ENCODE results near the gene HBE1.
"Not testable (repeated sequence)": the region's sequence is repeated elsewhere in the genome, so short reads cannot be mapped to it uniquely, and the experiment has no call there.

The HBE1 gene

GRCh38 chr11:5269715-5270147, at the start of gene HBE1:
TSS of gene HBE1 (minus strand) at chr11:5269945. CDS start at chr11:5269890, 55 bp downstream.
- no peak for DNase-seq (ENCODE audit: low read depth in 3 of 3)

DNA sequence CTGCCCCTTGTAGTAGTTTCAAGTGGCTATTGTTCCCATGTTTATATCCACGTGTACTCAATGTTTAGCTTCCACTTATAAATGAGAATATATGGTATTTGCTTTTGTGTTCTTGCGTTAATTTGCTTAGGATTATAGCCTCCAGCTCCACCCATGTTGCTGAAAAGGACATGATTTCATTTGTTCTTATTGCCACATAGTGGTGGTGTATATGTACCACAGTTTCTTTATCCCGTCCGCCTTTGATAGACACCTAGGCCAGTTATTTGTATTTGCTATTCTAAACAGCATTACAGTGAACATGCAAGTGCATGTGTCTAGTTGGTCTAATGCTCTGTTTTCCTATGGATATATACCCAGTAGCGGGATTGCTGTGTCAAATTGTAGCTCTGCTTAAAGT, 47.5 kb upstream of the HBE1 start:
- no peak for DNase-seq (ENCODE audit: low read depth in 3 of 3)

- DNase-seq (ENCODE audit: low read depth in 3 of 3) = not testable (repeated sequence)
These were observed 43.7 kb upstream of the HBE1 start for GRCh38 chr11:5313326-5314023.

GRCh38 chr11:5310423-5310822, 40.7 kb upstream of the HBE1 start:
- no peak for DNase-seq (ENCODE audit: low read depth in 3 of 3)

DNA sequence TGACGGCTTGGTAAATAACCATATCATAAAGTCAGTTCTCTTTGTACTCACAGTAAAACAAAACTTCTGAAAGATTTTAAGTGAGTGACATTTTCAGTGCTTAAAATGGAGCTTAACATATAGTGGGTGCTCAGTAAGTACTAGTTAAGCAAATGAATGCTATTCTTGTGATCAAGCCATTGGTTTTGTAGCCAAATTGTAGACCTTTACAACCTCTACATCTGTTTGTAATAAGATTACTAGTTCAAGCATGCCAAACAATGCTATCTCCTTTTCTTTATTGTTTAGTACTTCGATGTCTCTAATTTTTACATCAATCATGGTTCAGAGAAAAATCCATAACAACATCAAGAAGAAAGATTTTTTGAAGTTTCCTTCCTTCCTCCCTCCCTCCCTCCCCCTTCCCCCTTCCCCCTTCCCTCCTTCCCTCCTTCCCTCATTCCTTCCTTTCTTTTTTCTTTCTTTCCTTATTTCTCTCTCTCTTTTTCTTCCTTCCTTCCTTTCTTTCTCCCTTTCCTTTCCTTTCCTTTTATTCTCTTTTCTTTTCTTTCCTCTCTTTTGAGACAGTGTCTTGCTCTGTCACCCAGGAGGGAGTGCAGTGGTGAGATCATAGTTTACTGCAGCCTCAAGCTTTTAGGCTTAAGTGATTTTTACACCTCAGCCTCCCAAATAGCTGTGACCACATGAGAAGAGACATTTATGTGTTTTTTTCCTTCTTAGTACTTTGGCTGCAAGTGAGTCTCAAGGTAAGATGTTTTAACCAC, 37.7 kb upstream of the HBE1 start:
- no peak for DNase-seq (ENCODE audit: low read depth in 3 of 3)

GRCh38 chr11:5304046-5304445, 34.3 kb upstream of the HBE1 start:
- DNase-seq (ENCODE audit: low read depth in 3 of 3) = no peak

DNA sequence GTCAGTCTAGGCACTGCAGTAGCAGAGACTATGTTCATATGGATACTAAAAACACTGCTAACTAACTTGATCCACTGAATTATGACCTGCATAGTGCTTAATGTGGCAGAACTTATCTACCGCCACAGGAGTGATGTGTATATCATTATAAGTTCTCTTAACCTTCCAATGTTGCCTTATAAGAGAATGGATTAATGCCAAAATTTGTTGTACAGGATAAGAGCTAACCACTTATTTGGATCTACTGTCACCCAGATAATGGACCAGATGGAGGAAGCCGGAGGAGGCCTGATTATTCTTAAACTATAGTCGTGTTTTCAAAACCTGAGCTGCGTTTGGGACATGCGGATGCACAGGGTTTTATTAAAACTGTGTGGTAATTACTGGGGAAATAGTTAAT, 33.9 kb upstream of the HBE1 start:
- DNase-seq (ENCODE audit: low read depth in 3 of 3) = no peak

DNA sequence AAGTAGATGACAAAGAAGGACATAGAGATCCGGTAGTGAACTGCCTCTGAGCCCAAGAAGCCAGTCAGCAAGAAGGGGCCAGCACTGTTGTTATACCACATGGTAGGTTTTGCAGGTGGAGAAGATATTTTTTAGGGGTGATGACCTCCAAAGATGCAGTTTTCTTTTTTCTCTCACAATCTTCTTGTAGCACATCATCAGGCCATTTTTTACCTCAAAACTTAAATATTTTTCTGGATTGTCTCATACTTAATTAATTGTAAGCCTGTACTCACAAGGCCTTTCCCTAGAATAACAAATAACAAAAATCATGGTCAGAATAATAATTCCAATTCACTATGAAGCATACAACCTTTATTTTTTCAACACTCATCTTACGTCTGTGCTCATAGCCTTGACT, 32.1 kb upstream of the HBE1 start, which contains the start of gene OR51B4:
TSS of gene OR51B4 (minus strand) at position 101 of the 400 bp plus-strand sequence. CDS start at position 101, 0 bp downstream.
- no peak for DNase-seq (ENCODE audit: low read depth in 3 of 3)

DNA sequence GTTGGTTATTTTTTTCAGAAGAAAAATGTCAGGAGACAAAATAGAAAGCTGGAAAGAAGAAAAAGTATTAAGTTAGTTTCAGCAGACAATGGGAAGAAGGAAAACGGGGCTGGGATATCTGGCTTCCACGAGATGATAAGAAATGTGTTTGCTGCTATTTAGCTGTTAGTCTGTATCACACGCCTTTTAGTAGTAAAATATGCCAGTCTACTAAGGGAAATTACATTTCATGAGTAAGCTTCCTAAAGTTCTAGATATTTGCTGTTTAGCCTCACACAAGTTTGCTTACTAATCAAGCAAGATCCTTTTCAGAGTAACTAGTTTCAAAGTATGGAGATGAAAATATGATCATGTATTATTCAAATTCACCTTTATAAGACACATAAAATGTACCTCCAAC, 30.5 kb upstream of the HBE1 start:
- DNase-seq (ENCODE audit: low read depth in 3 of 3) = no peak

DNA sequence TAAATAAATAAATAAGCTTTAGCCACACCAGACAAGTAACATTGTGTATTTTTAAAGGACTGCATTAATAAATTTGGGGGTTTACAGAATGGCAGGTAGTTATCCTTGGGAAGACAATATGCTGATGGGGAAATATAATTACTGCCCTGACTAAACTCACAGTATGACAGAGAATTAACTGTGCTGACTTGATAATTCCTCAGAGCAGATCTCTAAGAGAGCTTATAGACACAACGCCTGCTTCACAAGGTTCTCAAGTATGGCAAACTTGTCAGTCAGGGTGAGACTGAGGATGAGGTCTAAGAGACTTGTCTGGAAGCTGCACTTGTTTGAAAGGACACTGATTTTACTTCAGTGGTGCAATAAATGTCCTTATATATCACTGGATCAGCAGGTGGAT, 28.7 kb upstream of the HBE1 start:
- DNase-seq (ENCODE audit: low read depth in 3 of 3) = no peak

GRCh38 chr11:5297721-5298323, 28.1 kb upstream of the HBE1 start:
- no peak for DNase-seq (ENCODE audit: low read depth in 3 of 3)

DNA sequence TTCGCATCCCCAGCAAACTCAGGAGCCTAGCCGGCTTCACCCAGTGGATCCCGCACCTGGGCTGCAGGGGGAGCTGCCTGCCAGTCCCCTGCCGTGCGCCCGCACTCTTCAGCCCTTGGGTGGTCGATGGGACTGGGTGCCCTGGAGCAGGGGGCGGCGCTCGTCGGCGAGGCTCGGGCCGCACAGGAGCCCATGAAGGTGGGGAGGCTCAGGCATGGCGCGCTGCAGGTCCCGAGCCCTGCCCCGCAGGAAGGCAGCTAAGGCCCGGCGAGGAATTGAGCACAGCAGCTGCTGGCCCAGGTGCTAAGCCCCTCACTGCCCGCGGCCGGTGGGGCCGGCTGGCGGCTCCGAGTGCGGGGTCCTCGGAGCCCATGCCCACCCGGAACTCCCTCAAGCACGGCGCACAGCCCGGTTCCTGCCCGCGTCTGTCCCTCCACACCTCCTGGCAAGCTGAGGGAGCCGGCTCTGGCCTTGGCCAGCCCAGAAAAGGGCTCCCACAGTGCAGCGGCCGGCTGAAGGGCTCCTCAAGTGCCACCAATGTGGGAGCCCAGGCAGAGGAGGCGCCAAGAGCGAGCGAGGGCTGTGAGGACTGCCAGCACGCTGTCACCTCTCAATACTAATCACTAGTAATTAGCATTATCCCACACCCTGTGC, 24.7 kb upstream of the HBE1 start:
- DNase-seq (ENCODE audit: low read depth in 3 of 3) = not testable (repeated sequence)

DNA sequence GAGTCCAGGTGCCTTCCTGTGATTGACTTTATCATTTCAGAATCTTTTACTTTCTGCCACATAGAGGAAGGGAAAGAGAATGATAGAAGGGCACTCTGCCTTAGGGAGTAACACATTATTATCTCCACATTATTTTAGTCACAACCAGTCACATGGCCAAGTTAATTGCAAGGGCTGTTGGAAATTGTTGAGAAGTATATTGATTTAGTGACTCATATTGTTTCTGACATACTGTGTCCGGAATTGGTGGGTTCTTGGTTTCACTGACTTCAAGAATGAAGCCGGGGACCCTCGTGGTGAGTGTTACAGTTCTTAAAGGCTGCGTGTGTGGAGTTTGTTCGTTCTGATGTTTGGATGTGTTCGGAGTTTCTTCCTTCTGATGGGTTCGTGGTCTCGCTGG, 23.3 kb upstream of the HBE1 start:
- no peak for DNase-seq (ENCODE audit: low read depth in 3 of 3)

DNA sequence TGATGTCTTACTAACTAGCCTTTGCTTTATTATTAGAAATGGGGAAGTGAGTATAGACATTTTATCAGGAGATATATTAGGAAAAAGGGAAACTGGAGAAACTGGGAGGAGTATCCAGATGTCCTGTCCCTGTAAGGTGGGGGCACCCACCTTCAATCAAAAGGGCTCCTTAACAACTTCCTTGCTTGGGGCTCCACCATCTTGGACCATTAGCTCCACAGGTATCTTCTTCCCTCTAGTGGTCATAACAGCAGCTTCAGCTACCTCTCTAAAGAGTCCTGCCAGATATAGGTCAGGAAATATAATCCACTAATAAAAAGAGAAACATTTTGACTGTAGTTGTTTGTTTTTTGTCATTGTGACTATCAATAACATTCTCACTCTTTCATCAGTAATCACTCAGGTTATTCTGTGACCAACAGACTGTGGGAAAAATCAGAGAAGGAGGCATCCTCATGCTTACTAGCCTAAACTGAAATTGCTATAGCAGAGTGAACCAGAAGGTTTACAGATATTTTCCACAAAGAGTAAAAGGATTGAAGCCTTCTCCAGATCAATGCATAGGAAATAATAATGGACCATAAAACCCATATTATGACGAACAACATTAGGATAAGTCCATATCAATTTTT, 21.6 kb upstream of the HBE1 start:
- no peak for DNase-seq (ENCODE audit: low read depth in 3 of 3)

DNA sequence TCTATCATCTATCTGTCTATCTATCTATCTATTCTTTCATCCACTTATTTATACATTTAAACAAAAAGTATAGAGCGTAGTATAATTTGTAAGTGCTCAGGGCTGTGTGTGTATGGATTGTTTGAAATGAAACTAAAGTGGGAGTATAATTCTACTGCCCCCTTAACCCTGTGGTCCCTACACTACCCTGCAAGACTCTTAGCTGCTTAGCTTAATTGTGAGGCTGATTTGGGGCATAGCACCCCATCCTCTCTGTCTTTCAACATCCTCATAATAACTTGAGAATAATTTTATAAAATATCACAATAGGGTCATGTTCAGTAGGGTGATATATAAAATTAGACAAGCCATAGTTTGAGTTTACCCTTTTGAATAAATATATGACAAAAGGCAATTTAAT, 20.4 kb upstream of the HBE1 start:
- DNase-seq (ENCODE audit: low read depth in 3 of 3) = no peak

GRCh38 chr11:5289696-5290095, 20.0 kb upstream of the HBE1 start:
- DNase-seq (ENCODE audit: low read depth in 3 of 3) = no peak

DNA sequence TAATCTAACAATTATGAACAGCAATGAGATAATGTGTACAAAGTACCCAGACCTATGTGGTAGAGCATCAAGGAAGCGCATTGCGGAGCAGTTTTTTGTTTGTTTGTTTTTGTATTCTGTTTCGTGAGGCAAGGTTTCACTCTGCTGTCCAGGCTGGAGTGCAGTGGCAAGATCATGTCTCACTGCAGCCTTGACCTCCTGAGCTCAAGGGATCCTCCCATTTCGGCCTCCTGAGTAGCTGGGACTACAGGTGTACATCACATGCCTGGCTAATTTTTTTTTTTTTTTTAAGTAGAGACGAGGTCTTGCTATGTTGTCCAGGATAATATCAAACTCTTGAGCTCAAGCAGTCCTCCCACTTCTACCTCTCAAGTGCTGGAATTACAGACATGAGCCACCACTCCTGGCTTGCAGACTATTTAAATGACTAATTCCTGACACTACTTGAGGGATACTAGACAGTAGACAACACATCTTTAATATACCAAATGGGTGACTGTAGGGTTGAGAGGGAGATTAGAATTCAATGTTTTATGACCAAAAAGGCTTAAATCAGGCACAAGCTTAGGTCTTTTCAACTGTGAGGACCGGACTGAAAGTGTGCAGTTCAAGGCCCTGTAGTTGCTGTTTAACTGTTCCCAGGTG, 19.3 kb upstream of the HBE1 start:
- no peak for DNase-seq (ENCODE audit: low read depth in 3 of 3)

- no peak for DNase-seq (ENCODE audit: low read depth in 3 of 3)
These were observed 18.6 kb upstream of the HBE1 start for GRCh38 chr11:5288108-5288905.

GRCh38 chr11:5286901-5287300, 17.2 kb upstream of the HBE1 start:
- no peak for DNase-seq (ENCODE audit: low read depth in 3 of 3)

DNA sequence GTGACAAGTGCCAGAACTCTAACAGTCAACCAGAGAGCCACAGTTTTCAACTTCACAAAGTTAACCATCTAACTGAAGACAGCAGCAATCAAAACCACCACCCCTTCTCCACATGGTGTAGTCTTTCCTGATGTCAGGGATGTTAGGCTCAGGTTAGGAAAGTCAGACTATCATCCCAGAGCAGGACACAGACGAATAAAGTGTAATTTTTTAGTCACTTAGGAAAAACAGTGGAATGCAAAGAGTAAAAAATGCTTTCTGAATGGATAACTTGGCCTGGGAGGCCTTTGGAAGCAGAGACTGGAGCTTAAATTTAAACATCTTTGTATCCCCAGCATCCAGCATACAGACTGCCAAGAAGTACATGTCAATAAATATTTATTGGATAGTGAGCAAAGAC, 16.6 kb upstream of the HBE1 start:
- DNase-seq (ENCODE audit: low read depth in 3 of 3) = no peak

Measured in stimulated activated CD4-positive, alpha-beta T cell treated with anti-CD3 and anti-CD28 coated beads, TNF-alpha, amount 100 ng/mL, for 24 hours (primary cell).